ENCODE data around the gene KCNMB4.

DNA sequence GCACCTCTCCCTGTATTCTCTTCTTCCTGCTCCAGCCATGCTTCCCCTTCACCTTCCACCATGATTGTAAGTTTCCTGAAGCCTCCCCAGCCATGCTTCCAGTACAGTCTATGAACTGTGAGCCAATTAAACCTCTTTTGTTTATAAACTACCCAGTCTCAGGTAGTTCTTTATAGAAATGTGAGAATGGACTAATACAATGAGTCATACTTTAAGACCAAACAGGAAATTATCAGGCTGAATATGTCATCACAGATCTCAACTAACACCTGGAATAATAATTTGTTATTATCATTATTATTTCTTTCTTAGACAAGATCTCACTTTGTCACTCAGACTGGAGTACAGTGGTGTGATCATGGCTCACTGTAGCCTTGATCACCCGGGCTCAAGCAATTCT, 85.4 kb downstream of the KCNMB4 start:
- TF ChIP-seq, protein P1, sequence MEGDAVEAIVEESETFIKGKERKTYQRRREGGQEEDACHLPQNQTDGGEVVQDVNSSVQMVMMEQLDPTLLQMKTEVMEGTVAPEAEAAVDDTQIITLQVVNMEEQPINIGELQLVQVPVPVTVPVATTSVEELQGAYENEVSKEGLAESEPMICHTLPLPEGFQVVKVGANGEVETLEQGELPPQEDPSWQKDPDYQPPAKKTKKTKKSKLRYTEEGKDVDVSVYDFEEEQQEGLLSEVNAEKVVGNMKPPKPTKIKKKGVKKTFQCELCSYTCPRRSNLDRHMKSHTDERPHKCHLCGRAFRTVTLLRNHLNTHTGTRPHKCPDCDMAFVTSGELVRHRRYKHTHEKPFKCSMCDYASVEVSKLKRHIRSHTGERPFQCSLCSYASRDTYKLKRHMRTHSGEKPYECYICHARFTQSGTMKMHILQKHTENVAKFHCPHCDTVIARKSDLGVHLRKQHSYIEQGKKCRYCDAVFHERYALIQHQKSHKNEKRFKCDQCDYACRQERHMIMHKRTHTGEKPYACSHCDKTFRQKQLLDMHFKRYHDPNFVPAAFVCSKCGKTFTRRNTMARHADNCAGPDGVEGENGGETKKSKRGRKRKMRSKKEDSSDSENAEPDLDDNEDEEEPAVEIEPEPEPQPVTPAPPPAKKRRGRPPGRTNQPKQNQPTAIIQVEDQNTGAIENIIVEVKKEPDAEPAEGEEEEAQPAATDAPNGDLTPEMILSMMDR (IDR thresholded peaks at IDR 0.05) = no peak
- no peak for TF ChIP-seq POLR2A (IDR thresholded peaks at IDR 0.05)
